HEK293 (cell line): ENCODE results near the gene DNA2.

Source experiments
- BCL11A ChIP-seq: fragments of 450-650 bp; formaldehyde crosslinking; IDR thresholded peaks from 2 replicates; pipeline ENCODE4 v1.5.1; 2016; ENCODE audit warnings: low read depth, missing biosample characterization, missing genetic modification characterization
- CTCF ChIP-seq: fragments of 450-650 bp; formaldehyde crosslinking; IDR thresholded peaks from 2 replicates; pipeline ENCODE4 v1.5.1; 2016; ENCODE audit warnings: missing biosample characterization, missing genetic modification characterization
- EGR2 ChIP-seq: fragments of 450-650 bp; formaldehyde crosslinking; IDR thresholded peaks from 2 replicates; pipeline ENCODE4 v1.5.1; 2016; ENCODE audit warnings: low read depth, missing biosample characterization, missing genetic modification characterization
- FEZF1 ChIP-seq: fragments of 450-650 bp; formaldehyde crosslinking; IDR thresholded peaks from 2 replicates; pipeline ENCODE4 v1.5.1; 2016; ENCODE audit warnings: missing biosample characterization, missing genetic modification characterization
- GLIS1 ChIP-seq: fragments of 450-650 bp; formaldehyde crosslinking; IDR thresholded peaks from 2 replicates; pipeline ENCODE4 v1.5.1; 2016; ENCODE audit warnings: missing biosample characterization, missing genetic modification characterization
- HOXA7 ChIP-seq: sonication (generic); formaldehyde crosslinking; IDR thresholded peaks from 2 replicates; pipeline ENCODE4 v1.8.1; 2022; ENCODE audit warnings: missing genetic modification reagents, borderline replicate concordance
- HOXC10 ChIP-seq: sonication (generic); formaldehyde crosslinking; IDR thresholded peaks from 2 replicates; pipeline ENCODE4 v1.8.1; 2023; ENCODE audit warnings: mild to moderate bottlenecking, missing genetic modification reagents
- IKZF3 ChIP-seq: fragments of 450-650 bp; IDR thresholded peaks from 2 replicates; pipeline ENCODE4 v1.5.0; 2018; ENCODE audit warnings: missing biosample characterization, mild to moderate bottlenecking, missing genetic modification characterization, moderate library complexity
- KLF10 ChIP-seq: fragments of 450-650 bp; IDR thresholded peaks from 2 replicates; pipeline ENCODE4 v1.5.1; 2018; ENCODE audit warnings: missing biosample characterization, mild to moderate bottlenecking, missing genetic modification characterization
- OSR2 ChIP-seq: fragments of 450-650 bp; formaldehyde crosslinking; IDR thresholded peaks from 2 replicates; pipeline ENCODE4 v1.5.1; 2016; ENCODE audit warnings: missing biosample characterization, missing genetic modification characterization
- PBX3 ChIP-seq: sonication (generic); formaldehyde crosslinking; IDR thresholded peaks from 2 replicates; pipeline ENCODE4 v1.8.1; 2022; ENCODE audit warnings: mild to moderate bottlenecking, moderate library complexity, missing genetic modification reagents
- RBAK ChIP-seq: fragments of 450-650 bp; formaldehyde crosslinking; IDR thresholded peaks from 2 replicates; pipeline ENCODE4 v1.5.1; 2016; ENCODE audit warnings: missing biosample characterization, missing genetic modification characterization
- REPIN1 ChIP-seq: fragments of 450-650 bp; formaldehyde crosslinking; IDR thresholded peaks from 2 replicates; pipeline ENCODE4 v1.5.1; 2017; ENCODE audit warnings: missing biosample characterization, missing genetic modification characterization, low read depth
- SETDB1 ChIP-seq: IDR thresholded peaks from one replicate; pipeline ENCODE4 v1.6.1; 2017; ENCODE audit warnings: mild to moderate bottlenecking, low read length, moderate library complexity, mixed read lengths; ENCODE audit not compliant: insufficient read length
- SP2 ChIP-seq: fragments of 450-650 bp; formaldehyde crosslinking; IDR thresholded peaks from 2 replicates; pipeline ENCODE4 v1.5.1; 2016; ENCODE audit warnings: missing biosample characterization, missing genetic modification characterization
- YY1 ChIP-seq: fragments of 450-650 bp; formaldehyde crosslinking; IDR thresholded peaks from 2 replicates; pipeline ENCODE4 v1.5.1; 2018; ENCODE audit warnings: missing biosample characterization, missing genetic modification characterization
- ZBTB17 ChIP-seq: fragments of 450-650 bp; formaldehyde crosslinking; IDR thresholded peaks from 2 replicates; pipeline ENCODE4 v1.5.1; 2016; ENCODE audit warnings: missing biosample characterization, missing genetic modification characterization
- ZBTB21 ChIP-seq: fragments of 450-650 bp; formaldehyde crosslinking; IDR thresholded peaks from 2 replicates; pipeline ENCODE4 v1.5.1; 2017; ENCODE audit warnings: missing biosample characterization, missing genetic modification characterization
- ZBTB8A ChIP-seq: fragments of 450-650 bp; formaldehyde crosslinking; IDR thresholded peaks from 2 replicates; pipeline ENCODE4 v1.5.1; 2016; ENCODE audit warnings: missing biosample characterization, missing genetic modification characterization
- ZFP41 ChIP-seq: fragments of 450-650 bp; formaldehyde crosslinking; IDR thresholded peaks from 2 replicates; pipeline ENCODE4 v1.5.1; 2016; ENCODE audit warnings: missing biosample characterization, missing genetic modification characterization, borderline replicate concordance
- ZNF146 ChIP-seq: fragments of 450-650 bp; formaldehyde crosslinking; IDR thresholded peaks from 2 replicates; pipeline ENCODE4 v1.5.1; 2016; ENCODE audit warnings: missing biosample characterization, missing genetic modification characterization
- ZNF16 ChIP-seq: fragments of 450-650 bp; formaldehyde crosslinking; IDR thresholded peaks from 2 replicates; pipeline ENCODE4 v1.5.1; 2016; ENCODE audit warnings: low read depth, missing biosample characterization, missing genetic modification characterization
- ZNF266 ChIP-seq: fragments of 450-650 bp; formaldehyde crosslinking; IDR thresholded peaks from 2 replicates; pipeline ENCODE4 v1.5.1; 2016; ENCODE audit warnings: missing biosample characterization, missing genetic modification characterization, low read depth
- ZNF274 ChIP-seq, 2 experiments: fragments of 200-500 bp in 1 of 2; fragments of 450-650 bp in 1 of 2; sonication (Bioruptor generic) in 1 of 2; formaldehyde crosslinking in 1 of 2; IDR thresholded peaks; 2 replicates each; pipeline versions ENCODE4 v1.5.1 to v1.6.1; 2014 to 2016; ENCODE audit warnings: borderline replicate concordance in 1 of 2, inconsistent platforms in 1 of 2, low read length in 1 of 2, missing biosample characterization in 1 of 2, missing genetic modification characterization in 1 of 2
- ZNF280C ChIP-seq: fragments of 450-650 bp; formaldehyde crosslinking; IDR thresholded peaks from 2 replicates; pipeline ENCODE4 v1.5.1; 2016; ENCODE audit warnings: missing biosample characterization, missing genetic modification characterization
- ZNF311 ChIP-seq: fragments of 450-650 bp; formaldehyde crosslinking; IDR thresholded peaks from 2 replicates; pipeline ENCODE4 v1.5.1; 2017; ENCODE audit warnings: missing biosample characterization, missing genetic modification characterization, borderline replicate concordance
- ZNF501 ChIP-seq: fragments of 450-650 bp; formaldehyde crosslinking; IDR thresholded peaks from 2 replicates; pipeline ENCODE4 v1.5.1; 2016; ENCODE audit warnings: missing biosample characterization, missing genetic modification characterization
- ZNF555 ChIP-seq: fragments of 450-650 bp; formaldehyde crosslinking; conservative IDR thresholded peaks from 2 replicates; pipeline ENCODE4 v1.5.1; 2017; ENCODE audit warnings: missing biosample characterization, mild to moderate bottlenecking, missing genetic modification characterization, inconsistent platforms
- ZNF560 ChIP-seq: fragments of 450-650 bp; formaldehyde crosslinking; IDR thresholded peaks from 2 replicates; pipeline ENCODE4 v1.5.1; 2017; ENCODE audit warnings: missing biosample characterization, missing genetic modification characterization, borderline replicate concordance
- ZNF561 ChIP-seq: fragments of 450-650 bp; IDR thresholded peaks from 2 replicates; pipeline ENCODE4 v1.5.1; 2018; ENCODE audit warnings: missing biosample characterization, missing genetic modification characterization, borderline replicate concordance
- ZNF670 ChIP-seq: fragments of 450-650 bp; formaldehyde crosslinking; IDR thresholded peaks from 2 replicates; pipeline ENCODE4 v1.5.1; 2016; ENCODE audit warnings: missing biosample characterization, missing genetic modification characterization, low read depth
- ZNF777 ChIP-seq: fragments of 450-650 bp; formaldehyde crosslinking; IDR thresholded peaks from 2 replicates; pipeline ENCODE4 v1.5.1; 2017; ENCODE audit warnings: missing biosample characterization, missing genetic modification characterization, borderline replicate concordance
- ZSCAN30 ChIP-seq: fragments of 450-650 bp; IDR thresholded peaks from 2 replicates; pipeline ENCODE4 v1.5.1; 2018; ENCODE audit warnings: missing biosample characterization, mild to moderate bottlenecking, missing genetic modification characterization, moderate library complexity
- ZXDB ChIP-seq: fragments of 450-650 bp; formaldehyde crosslinking; IDR thresholded peaks from 2 replicates; pipeline ENCODE4 v1.5.1; 2016; ENCODE audit warnings: missing biosample characterization, missing genetic modification characterization
- TF ChIP-seq, protein P1 (sequence below): fragments of 450-650 bp; formaldehyde crosslinking; IDR thresholded peaks from 2 replicates; pipeline ENCODE4 v1.5.1; 2017; ENCODE audit warnings: missing biosample characterization, missing genetic modification characterization

DNA2 gene

GRCh38 chr10:68406815-68407548 is 64.8 kb downstream of the DNA2 start, which contains the start of gene RUFY2 (continued):
- TF ChIP-seq OSR2 (tag by site-specific recombination), result no peak
- no peak for TF ChIP-seq ZNF266 (tag by site-specific recombination)
- TF ChIP-seq ZNF311, result no peak
- no peak for TF ChIP-seq ZFP41
- peak; percentile 31; the same call in 1 of the 2 replicates for TF ChIP-seq EGR2 (tag by site-specific recombination)
- no peak for TF ChIP-seq HOXA7
- TF ChIP-seq ZBTB17 (tag by site-specific recombination), result peak; percentile 74
- TF ChIP-seq YY1 (tag by site-specific recombination), result peak; percentile 80; the same call in 1 of the 2 replicates
- no peak for TF ChIP-seq ZNF560
- TF ChIP-seq GLIS1 (tag by site-specific recombination), result peak; percentile 4
- no peak for TF ChIP-seq ZNF280C
- no peak for TF ChIP-seq RBAK
- TF ChIP-seq ZNF146 (tag by site-specific recombination), result peak; percentile 10; the same call in 1 of the 2 replicates
- 0 out of 2 replicates have a peak, but pooled peaks have one; percentile 11 for TF ChIP-seq KLF10 (tag by site-specific recombination)
- TF ChIP-seq ZXDB (tag by site-specific recombination), result no peak; the same call in none of the 2 replicates
- no peak for TF ChIP-seq ZNF670
- TF ChIP-seq ZNF561, result peak; percentile 93; the same call in 1 of the 2 replicates
- TF ChIP-seq, protein P1, sequence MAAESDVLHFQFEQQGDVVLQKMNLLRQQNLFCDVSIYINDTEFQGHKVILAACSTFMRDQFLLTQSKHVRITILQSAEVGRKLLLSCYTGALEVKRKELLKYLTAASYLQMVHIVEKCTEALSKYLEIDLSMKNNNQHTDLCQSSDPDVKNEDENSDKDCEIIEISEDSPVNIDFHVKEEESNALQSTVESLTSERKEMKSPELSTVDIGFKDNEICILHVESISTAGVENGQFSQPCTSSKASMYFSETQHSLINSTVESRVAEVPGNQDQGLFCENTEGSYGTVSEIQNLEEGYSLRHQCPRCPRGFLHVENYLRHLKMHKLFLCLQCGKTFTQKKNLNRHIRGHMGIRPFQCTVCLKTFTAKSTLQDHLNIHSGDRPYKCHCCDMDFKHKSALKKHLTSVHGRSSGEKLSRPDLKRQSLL (tag by site-specific recombination), result peak; percentile 1; the same call in 1 of the 2 replicates
- TF ChIP-seq ZBTB21 (tag by site-specific recombination), result 0 out of 2 replicates have a peak, but pooled peaks have one; percentile 4
- peak; percentile 97 for TF ChIP-seq ZSCAN30
- TF ChIP-seq SETDB1, result no peak
- TF ChIP-seq ZNF777 (tag by site-specific recombination), result peak; percentile 46; the same call in 1 of the 2 replicates
- TF ChIP-seq REPIN1 (tag by site-specific recombination), result no peak
- peak; percentile 50 for TF ChIP-seq SP2 (tag by site-specific recombination)
- no peak for TF ChIP-seq ZNF274 (IDR thresholded peaks at IDR 0.05; ENCODE audit: low read length)
- TF ChIP-seq ZNF274 (tag by site-specific recombination; IDR thresholded peaks at IDR 0.05; ENCODE audit: borderline replicate concordance), result no peak
- peak; percentile 23; the same call in 1 of the 2 replicates for TF ChIP-seq BCL11A
- peak; percentile 65; the same call in 1 of the 2 replicates for TF ChIP-seq CTCF (tag by site-specific recombination)
- TF ChIP-seq ZNF555, result no peak
- TF ChIP-seq FEZF1, result no peak
- peak; percentile 81 for TF ChIP-seq PBX3 (CRISPR knock-in tag)
- 0 out of 2 replicates have a peak, but pooled peaks have one; percentile 36 for TF ChIP-seq HOXC10 (CRISPR knock-in tag)
- TF ChIP-seq ZNF501, result peak; percentile 98
- no peak for TF ChIP-seq ZNF16
- peak; percentile 80 for TF ChIP-seq ZBTB8A (tag by site-specific recombination)
- peak; percentile 61; the same call in 1 of the 2 replicates for TF ChIP-seq IKZF3
